IPS DF 4.7 (cell line): Measurements from ENCODE around the gene IGF2BP3.

Experiments
- DNase-seq: peaks from one replicate; pipeline ENCODE4 v3.0.0-alpha.2; 2013; ENCODE audit warnings: low spot score; ENCODE audit errors: extremely low read depth

Gene IGF2BP3

DNA sequence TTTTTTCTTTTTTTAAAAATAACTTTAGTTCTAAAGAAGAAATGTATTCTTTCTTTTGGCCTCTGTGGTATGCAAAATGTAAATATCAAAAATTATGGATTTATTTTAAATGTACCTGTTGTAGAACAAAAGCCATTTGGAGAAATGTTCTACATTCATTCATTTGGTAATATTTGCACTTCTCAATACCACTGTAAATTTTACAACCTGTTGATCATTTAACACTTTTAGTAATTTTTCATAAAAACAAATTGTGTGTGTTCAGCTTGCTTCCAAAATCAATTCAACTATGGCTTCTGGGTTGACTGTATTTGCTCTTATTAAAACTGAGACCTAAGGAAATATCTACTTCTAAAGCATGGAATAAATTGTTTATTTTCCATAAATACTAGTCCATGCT, 2.3 kb upstream of the IGF2BP3 start:
- no peak for DNase-seq

DNA sequence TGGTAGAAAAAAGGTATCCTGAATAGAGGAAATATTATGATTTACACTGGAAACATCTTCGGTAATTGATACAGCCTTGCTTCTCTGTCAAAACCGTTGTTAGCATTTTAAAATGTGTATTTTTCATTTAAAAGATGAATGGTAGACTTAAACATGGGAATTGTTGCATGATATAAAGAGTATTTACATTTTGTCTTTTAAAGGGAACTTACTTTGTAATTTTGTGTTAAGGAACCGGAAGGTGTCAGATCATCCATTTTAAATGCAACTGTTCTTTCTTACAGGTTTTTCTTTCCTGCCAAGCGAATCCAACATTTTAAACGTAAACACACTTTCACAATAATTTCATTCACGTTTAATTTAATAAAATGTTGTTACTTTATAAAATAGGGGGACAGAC, 1.8 kb upstream of the IGF2BP3 start:
- no peak for DNase-seq

DNA sequence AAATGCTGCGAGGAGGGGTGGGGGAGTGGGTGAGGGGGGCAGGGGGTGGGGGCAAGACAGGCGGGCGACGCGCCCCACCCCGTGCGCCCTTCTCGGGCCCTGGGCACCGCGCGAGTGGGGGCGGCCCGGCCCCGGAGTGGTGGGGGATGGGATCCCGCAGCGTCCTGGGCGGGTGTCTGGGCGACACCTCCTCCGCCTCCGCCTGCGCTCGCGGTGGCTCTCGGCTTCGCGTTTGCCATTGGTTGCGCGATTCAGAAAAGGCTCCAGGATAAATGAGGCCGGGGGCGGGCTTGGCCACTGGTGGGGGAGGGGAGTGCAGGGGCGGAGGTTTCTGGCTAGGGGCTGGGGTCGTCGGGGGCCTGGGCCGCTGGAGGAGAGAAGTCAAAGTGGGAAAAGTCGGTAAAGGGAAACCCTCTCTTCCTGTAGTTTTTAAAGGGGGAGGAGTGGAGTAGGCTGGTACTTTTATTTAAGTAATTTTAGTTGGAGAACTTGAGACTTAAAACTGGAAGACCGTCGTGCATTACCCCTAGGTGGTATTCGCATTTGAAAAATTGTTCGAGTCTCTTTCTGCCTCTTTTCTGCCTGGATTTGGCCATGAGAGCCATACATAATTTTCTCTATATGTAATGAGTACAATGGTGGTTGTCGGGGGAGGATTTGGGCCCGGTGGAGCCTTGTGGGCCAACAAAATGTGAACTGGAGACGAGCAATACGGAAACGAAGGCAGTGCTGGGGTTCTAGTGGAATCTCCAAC, 992 bp upstream of the IGF2BP3 start:
- DNase-seq: no peak

DNA sequence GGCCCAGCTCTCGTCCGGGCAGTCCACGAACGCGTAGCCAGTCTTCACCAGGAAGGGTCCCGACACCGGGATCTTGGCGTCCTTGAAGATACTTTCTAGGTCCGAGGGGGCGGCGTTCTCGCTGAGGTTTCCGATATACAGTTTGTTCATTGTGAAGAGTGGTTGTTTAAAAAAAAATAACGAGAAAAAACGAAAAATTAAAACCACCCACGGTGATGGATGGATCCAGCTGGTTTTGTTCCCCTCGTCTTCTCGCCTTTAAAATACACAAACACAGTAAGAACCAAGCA, 385 bp downstream of the IGF2BP3 start:
- DNase-seq: no peak

DNA sequence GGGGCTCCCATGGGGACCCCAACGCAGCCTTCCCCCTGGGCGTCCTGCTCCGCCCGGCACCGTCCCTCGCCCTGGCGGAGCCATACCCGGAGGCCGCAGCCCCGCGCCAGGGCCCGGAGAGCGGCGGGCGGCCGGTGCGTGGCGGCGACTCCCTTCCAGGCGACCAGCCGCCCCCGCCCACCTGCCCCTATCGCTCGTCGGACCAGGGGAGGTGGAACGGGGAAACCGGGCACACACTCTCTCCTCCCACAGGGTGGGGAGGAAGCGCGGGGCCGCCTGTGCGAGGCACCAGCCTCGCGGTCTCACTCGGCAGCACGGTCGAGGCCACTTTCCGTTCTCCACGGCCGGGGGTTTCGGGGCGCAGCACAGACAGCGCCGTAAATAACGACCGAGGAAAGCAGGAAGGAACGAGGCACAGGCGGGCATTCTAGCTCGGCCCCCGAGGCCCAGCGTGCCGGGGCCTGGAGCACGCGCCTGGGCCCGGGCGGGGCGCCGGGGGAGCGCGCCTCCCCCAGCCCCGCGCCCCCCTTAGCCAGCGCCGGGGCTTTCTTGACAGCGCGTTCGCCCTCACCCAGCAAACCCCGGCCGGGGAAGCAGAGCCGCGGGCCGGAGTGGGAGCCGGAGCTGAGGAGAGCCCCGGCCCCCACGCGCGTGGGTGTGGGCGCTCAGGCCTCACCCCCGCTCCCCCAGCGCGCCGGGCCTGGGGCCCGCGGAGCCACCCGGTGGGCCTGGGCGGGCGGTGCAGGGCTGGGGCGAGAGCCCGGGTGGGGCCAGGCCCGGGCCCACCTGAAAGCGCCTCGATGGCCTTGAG, 936 bp downstream of the IGF2BP3 start:
- DNase-seq: no peak

DNA sequence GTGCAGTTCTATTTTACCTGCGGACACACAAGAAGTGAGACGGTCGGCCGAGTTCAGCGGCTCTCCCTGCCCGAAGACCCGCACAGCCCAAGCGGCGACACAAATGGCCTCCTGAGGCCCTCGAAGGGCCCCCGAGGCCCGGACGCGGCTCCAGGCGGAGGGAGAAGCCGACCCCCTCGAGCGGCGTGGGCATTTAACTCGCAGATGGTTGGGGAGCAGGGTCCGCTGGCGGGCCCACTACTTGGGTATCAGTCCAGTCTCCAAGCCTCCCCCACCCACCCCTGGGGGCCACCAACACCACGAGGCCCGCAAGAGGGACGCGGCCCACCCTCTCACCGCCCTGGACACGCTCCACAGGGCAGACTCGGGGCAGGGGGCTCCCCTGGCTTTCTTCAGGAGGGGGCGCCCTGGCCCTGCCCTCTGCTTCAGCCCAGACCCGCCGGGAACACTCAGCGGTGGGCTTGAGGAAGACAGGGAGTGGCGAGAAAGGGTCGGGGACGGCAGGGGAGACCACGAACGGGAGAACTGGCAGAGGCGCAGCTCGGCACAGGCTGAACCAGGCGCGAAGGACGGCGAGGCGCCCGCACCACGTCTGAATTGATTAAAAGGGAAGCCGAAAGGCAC, 1.7 kb downstream of the IGF2BP3 start:
- no peak for DNase-seq

DNA sequence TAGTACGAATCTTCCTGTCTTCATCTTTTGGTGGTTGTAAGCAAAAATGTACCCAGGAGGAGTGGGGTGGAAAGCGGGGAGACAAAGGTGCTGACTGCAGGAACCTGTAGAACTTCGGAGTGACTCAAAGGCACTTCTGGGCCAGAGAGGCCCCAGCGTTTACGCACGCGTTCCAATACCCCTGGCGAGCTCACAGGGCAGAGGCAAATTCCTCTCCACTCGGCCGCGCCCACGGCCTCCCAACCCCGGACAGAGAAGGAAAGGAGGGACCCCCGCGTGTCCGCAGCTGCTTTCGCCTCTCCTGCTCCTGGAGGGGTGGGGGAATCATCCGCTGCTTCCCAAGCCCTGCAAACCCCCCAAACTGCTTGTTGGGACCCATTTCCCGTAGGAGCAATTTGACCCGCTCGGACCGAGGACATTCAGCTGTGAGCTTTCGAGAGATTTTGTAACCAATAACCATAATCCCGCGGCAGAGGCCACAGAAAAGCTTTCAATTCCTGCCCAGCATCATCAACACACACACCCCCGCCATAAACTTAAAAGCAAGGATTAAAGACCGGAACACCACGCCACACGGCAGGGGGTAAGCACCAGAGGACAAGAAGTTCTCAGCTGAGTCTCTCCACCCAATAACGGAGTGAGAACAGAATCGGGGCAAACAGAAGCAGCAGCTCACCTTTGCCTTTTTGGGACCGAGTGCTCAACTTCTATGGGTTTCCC, 2.3 kb downstream of the IGF2BP3 start:
- DNase-seq: no peak

DNA sequence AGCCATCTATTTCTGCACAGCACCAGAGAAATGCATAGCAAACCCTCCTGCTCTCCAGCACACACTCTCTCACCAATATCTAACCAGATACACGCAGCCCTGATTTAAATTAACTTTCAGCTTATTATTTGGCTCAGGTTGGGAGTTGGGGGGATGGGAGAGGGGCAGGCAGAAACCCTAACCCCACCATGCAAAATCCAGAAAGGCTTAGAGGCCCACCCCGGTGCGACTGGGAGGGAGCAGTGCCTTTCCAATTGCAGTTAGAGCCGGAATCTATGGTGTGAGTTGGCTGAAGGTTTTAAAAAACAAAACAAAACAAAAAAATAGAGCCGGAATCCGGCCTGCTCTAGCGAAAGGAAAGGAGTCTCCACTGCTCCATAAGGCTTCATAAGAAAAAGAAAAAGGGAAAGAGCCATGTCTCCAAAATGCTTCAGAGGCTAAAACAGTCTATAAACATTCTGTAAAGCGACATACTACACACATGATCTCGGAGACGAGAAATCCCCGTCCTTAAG, 2.9 kb downstream of the IGF2BP3 start:
- no peak for DNase-seq

DNA sequence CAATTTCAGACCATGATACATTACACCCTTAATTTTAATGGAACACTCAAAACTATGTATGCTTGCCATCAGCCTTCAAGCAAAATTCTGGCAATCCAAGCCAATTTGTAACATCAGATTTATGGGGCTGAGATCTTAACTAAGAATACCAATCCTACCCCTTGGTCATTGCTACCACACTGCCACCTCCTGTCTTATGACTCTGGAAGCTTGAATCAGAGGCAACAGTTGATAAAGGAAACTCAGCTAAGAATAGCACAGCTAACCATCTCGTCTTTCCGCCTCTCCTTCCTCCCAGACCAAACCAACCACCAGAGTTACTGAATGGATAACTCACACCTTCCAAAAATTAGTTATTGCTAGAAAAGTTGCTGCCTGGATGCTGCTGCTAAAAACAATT, 7.4 kb downstream of the IGF2BP3 start:
- DNase-seq: no peak

DNA sequence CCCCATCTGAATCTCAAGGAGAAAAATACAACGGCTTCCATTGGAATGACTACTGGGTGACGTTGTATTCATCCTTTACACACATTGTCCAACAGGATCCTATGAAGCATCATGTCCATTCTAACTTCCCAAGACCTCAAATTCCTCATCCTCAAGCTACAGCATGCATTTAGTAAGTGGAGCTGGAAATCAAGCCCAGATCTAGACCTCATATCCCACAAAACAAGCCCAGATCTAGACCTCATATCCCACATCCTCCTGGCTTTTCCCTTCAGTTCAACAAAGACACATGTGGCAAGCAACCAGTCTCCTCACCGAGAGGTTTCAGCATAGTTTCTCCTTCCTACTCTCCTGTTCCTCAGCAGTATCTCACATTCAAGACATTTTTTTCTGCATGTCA, 12.2 kb downstream of the IGF2BP3 start:
- no peak for DNase-seq

DNA sequence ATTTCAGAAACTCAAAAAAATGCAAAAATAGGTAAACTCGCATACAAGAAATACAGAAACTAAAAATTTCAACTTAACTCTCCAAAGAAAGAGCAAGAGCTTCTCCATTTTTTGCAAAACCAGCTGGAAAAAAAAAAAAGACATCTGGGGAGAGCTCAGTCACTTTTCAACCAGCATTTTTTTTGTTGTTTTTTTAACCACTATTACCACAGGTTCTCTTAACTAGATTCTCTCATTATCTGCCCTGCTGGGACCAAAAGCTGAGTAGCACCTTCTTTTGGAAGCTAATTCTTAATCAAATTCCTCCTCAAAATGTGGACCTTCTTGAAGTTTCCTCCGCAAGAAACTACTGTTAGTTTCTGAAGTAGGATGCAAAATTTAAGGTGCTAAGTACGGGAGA, 14.2 kb downstream of the IGF2BP3 start:
- no peak for DNase-seq

DNA sequence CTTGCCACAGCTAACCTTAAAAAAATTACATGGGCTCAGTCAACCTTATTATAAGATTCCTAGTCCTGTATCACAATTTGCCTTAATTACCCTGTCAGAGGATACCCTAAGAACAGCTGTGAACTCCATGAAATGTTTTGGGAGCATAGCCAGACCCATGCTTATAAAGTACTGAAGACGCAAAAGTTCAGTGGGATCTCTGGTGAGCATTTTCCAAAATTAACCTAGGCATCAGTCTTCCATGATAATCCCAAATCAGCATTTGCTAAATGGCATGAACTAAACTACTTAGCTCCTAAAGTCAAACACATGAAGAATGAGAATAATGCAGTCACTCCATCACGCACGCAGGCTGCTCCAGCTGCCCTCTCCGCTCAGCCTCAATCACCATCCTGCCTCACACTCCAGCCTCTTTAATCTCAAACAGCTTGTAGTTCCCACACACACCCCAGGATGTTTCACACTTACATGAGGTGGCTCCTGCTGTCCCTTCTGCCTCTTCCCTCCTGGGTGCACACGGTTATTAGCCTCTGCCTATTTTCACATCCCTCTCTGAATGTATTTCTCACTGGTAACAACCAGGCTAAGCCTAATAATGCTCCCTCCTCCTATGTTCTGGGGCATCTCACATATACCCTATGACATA, 15.3 kb downstream of the IGF2BP3 start:
- no peak for DNase-seq

DNA sequence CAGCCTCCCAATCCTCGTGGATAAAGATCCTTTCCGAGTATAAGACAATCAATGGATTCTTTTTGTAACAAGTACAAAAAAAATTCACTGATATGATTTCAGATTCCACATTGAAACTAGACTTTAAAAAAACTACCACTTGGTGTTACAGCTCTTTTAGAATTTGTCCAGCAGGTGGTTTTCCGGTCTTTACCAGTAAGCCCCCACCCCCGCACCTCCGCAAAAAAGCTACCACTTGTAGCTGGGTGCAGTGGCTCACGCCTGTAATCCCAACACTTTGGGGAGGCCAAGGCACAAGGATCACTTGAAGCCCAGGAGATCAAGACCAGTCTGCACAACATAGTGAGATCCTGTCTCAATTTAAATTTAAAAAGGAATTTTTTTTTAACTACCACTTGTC, 19.8 kb downstream of the IGF2BP3 start:
- DNase-seq: no peak

DNA sequence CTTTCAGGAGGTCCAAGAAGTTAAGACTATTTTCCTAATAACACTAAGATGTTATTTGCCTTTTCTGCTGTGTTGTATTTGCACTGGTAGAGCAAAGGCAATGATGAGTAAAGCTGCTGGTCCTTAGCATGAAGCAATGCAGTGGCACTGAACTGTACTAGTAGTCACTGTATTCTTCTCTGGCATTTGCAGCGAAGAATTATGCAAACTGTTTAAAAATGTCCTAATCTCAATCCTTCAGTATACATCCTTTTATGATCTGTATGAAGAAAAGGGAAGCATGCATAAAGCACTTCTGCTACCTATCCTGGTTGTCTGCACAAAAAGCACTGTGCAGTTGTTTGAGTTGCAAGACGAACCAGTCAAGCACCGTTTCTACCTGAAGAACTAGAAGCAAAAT, 20.4 kb downstream of the IGF2BP3 start:
- no peak for DNase-seq

DNA sequence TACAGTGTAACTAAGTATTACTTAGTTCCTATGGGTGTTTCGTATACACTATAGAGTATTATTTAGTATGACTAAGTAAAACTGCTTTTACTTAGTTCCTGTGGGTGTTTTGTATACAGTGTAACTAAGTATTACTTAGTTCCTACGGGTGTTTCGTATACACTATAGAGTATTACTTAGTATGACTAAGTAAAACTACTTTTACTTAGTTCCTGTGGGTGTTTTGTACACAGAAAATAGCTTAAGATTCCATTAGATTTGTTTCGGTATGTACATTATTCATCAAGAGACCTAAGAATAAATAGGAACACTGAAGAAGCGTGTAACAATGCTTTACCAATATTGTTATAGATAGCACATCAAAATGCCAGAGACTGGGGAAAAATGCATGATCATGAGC, 25.0 kb downstream of the IGF2BP3 start:
- DNase-seq: no peak

DNA sequence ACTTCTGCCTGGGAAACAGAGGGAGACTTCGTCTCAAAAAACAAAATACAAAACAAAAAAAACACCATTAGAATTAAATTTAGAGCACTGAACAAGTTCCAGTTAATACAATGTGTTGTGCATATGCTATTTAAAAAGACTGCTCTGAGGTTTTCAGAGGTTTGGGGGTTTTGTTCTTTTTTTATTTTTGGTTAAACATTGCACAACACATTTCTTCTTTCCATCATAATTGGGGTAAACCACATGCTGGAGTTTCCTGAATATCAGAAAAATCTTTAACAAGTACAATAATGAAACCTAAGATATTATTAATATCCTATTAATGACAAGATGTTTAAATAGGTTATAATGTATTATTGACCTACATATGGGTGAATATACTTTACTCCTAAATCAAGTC, 26.3 kb downstream of the IGF2BP3 start:
- DNase-seq: no peak

DNA sequence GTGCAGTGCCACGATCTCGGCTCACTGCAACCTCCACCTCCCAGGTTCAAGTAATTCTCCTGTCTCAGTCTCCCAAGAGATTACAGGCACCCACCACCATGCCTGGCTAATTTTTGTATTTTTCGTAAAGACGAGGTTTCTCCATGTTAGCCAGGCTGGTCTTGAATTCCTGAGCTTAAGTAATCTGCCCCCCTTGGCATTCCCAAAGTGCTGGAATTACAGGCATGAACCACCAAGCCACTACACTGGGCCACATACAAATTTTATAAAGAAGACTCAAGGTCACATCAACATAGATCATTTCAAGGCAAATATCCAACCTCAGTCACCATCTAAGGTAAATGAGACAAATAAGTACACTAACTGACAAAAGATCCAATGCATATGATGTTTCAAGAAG, 32.1 kb downstream of the IGF2BP3 start:
- DNase-seq: no peak

DNA sequence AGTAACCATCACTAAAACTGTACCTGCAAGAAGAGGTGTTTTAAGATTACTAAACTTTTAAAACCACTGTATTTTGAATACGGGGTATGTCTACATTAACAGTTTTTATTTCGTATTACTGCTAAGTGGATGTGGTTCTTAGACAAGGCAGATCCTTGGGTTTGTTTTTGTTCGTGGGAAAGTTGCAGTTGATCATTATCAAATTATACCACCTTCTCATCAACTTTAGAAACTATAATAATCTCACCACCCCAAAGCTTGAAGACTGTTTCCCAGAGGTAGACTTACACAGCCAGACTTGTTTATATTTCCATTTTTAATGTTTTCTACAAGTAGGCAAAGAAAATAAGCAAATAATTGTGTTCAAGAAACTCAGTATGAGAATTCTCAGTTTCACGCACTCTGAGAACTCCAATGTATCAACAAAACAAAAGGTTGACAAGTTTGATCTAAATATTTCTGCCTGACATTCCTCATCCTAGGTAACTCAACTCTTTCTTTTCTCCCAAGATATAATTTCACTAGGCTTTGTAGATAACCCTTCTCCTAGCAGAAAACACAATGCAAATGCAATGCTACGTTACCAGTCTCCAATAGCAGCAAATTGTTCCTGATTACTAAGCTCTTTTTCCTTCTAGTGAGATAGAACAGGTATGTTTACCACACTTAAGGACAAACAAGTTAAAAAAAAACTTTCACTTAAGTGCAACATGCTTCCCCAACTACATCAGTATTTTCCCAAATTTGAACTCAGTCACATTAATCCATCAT, 36.0 kb downstream of the IGF2BP3 start:
- no peak for DNase-seq

DNA sequence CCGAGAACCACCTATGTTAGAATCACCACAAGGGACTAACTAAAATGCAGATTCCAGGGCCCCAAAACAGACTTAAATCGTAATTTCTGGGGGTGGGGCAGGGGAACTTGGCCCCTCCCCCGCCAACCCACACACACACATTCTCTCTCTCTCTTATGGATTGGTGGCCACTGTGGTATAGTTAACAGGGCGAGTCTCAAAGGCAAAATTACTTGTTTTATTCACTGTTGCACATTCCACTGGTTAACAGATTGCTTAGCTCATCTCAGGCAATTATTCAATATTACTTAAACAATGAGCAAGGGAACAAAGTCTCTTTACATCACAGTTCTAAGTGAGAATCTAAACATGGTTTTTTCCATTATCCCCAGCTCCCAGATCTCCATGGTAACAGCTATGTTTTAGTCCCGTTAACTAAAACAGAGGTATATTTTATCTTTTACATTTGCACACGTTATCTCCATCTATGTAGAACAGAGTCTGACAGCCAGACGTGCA, 38.5 kb downstream of the IGF2BP3 start:
- no peak for DNase-seq

DNA sequence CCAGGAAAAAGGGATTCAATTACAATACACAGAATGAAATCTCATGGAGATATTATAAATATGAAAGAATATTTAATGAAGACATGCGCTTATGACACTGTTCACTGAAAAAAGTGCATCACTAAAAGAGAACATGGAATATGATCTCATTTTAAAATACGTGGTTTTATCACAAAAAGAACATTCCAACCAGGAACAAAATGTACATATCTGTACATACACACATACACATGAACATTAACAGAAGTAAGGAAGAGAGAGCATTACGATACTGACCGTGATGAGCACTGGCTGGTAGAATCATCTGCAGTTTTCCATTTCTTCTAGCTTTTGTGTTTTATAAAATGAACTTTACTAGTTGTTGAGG, 39.4 kb downstream of the IGF2BP3 start:
- DNase-seq: no peak

DNA sequence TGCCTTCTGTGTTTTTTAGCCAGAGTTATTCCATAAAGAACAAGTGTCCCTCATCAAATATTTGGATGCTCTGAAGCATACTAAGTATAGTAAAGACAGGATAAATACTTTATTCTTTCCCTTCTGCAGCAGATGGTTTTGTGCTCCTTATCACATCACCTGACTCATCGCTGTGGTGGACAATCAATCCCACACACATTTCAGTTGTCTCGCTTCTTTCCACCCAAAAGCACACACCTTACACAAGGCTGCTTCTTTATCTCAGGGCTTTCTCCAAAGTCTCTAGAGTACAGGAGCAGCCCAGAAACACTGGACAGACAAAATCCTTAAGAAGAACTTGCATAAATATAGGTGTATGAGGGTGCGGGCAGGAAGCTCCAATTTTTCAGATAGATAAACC, 43.4 kb downstream of the IGF2BP3 start:
- DNase-seq: no peak
